Measurements from ENCODE around the gene SMIM10L2A. TPM values are rescaled to one million over a fixed set of nuclear protein-coding genes. Genes with fewer than 3 reads are reported as not detected.
"Not testable (repeated sequence)": the region's sequence is repeated elsewhere in the genome, so short reads cannot be mapped to it uniquely, and the experiment has no call there.

The SMIM10L2A gene
- total RNA-seq, 1 donor from 2014 or later: 0.21 TPM

DNA sequence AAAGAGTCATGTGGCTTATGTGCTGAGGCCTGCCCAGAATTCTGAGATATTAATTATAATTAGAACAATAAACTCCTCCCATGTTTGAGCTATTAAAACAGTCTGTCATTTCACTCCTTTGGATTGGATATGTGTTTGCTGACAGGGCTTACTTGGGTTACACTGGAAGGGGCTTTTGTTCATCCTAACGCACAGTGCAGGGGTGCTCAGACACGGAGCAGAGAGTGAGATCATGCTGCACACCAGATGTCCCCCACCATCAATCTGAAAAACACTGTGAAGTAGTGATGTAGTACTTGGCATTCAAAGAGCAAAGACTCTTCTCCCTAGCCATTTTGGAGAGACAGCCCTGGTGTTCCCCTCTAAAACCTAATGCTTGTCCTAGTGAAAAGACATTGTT is 24.1 kb upstream of the SMIM10L2A start:
- Mint-ChIP-seq H3K27me3 (ENCODE audit: low read depth) (no peaks in the 10 kb centered on the region), H3K4me1 (ENCODE audit: low read depth) (peaks cover 1% of the 10 kb centered on the region), H3K9me3 (no peaks in the 10 kb centered on the region), H3K27ac (no peak overlapping the region), H3K36me3 (ENCODE audit: low read depth) (no peaks in the 10 kb centered on the region), H3K4me3 (ENCODE audit: low read depth) (no peak overlapping the region)
- no peak for DNase-seq (ENCODE audit: low spot score)
- intact Hi-C loops (cut with micrococcal nuclease): no loop called here

DNA sequence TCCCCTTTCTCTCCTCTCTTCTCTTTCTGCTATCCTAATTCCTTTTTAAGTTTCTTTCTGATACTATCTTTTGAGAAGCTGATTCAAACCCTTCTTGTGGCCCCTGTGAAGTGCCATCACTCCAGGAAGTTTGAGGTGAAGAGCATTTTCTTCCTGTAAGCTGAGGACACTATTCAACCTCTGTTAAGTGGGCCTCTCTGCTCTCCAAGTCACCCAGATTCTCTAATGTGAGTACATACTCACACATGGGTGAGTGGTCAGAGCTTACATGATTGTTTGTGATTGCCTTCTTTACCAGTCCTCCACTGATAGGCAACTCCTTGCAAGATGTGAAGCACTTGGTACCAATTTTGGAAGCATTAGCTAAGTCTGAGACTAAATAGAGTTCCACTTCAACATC is 18.4 kb upstream of the SMIM10L2A start:
- Mint-ChIP-seq H3K9me3 (no peaks in the 10 kb centered on the region), H3K36me3 (ENCODE audit: low read depth) (no peaks in the 10 kb centered on the region), H3K4me1 (ENCODE audit: low read depth) (peaks cover 12% of the 10 kb centered on the region), H3K27me3 (ENCODE audit: low read depth) (peaks cover 7% of the 10 kb centered on the region), H3K4me3 (ENCODE audit: low read depth) (peak overlapping the region; percentile 41), H3K27ac (no peak overlapping the region)
- intact Hi-C loops (cut with micrococcal nuclease): no loop called here
- DNase-seq (ENCODE audit: low spot score): no peak

DNA sequence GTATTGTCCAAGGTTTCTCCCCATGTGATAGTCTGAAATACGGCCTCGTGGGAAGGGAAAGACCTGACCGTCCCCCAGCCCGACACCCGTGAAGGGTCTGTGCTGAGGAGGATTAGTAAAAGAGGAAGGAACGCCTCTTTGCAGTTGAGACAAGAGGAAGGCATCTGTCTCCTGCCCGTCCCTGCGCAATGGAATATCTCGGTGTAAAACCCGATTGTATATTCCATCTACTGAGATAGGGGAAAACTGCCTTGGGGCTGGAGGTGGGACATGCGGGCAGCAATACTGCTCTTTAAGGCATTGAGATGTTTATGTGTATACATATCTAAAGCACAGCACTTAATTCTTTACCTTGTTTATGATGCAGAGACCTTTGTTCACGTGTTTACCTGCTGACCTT is 15.3 kb upstream of the SMIM10L2A start:
- H3K36me3 Mint-ChIP-seq (ENCODE audit: low read depth); H3K27ac Mint-ChIP-seq; DNase-seq (ENCODE audit: low spot score); H3K4me3 Mint-ChIP-seq (ENCODE audit: low read depth); H3K9me3 Mint-ChIP-seq; intact Hi-C loops (cut with micrococcal nuclease): not testable (repeated sequence)
- Mint-ChIP-seq H3K27me3 (ENCODE audit: low read depth) (peaks cover 11% of the 10 kb centered on the region), H3K4me1 (ENCODE audit: low read depth) (peaks cover 22% of the 10 kb centered on the region)

DNA sequence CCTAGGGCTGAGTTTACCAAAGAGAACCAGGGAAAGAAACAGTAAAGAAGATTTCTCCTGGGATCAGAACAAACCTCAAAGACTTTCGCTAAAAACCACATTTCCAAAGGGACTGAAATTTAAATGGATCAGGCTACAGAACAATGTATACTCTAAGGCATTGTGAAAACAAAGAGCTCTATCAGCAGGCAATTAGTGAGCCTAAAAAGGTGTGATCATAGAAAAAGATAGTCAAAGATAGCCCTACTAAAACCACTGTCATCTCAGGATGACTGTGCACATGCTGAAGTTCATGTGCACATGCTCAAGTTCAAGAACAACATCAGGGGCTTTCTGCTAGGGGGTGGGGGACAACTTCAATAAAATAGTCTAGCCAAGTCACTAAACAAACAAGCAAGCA is 12.9 kb upstream of the SMIM10L2A start:
- Mint-ChIP-seq H3K27ac (no peak overlapping the region), H3K4me1 (ENCODE audit: low read depth) (peaks cover 11% of the 10 kb centered on the region), H3K27me3 (ENCODE audit: low read depth) (peaks cover 13% of the 10 kb centered on the region), H3K36me3 (ENCODE audit: low read depth) (no peaks in the 10 kb centered on the region), H3K9me3 (no peaks in the 10 kb centered on the region), H3K4me3 (ENCODE audit: low read depth) (no peak overlapping the region)
- intact Hi-C loops (cut with micrococcal nuclease): no loop called here
- DNase-seq (ENCODE audit: low spot score): no peak

DNA sequence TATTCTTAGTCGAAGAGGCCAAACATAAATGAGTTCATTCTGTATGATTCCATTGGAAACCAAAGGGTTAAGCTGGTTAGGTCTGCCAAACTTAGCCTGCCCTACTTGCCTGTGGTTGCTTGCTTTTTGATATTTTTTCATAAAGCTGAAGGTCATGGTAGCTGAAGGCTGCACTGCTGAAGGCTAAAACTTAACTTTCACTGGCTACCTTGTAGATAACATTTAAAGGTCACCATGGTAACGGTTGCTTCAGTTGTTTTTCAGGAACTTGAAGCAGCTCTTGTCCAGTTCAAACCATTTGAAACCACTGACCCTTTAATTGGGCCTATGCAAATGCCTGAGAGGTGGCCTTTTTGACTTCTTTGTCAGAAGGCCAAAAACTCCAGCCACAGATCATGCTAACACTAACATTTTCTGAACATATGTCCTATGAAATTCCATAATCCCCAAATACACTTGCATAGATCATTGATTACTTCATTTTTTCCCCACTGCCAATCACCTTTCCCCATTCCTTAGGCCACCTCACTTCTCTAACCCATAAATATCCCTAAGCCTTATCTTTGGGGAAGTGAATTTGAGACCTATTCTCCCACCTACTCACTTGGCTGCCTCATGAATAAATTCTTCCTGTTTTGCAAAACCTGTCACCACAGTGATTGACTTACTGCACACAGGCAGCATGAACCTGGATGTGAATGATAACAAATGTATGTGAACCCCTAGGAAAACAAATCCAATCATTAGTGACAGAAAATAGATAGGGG is 10.7 kb upstream of the SMIM10L2A start:
- no peaks in the 10 kb centered on the region for H3K36me3 Mint-ChIP-seq (ENCODE audit: low read depth)

DNA sequence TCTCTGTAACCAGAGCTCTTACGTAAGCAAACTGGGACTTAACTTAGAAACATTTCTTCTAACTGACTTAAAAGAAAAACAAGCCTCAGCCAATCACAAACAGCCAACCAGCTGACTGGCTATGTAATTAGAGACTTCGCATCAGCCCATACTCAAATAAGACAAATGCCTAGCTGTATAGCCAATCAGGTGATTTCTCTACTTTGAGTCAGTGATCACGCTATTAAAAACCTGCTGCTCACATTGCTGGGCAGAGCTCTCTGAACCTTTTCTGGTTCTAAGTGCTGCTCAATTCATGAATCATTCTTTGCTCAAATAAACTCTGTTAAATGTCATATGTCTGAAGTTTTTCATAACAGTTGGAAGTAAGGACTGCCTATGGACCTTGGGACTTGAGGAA is 9.9 kb upstream of the SMIM10L2A start:
- H3K27ac Mint-ChIP-seq: no peak overlapping the region
- H3K9me3 Mint-ChIP-seq: no peaks in the 10 kb centered on the region
- no peaks in the 10 kb centered on the region for H3K36me3 Mint-ChIP-seq (ENCODE audit: low read depth)
- DNase-seq (ENCODE audit: low spot score): no peak
- no peak overlapping the region for H3K4me3 Mint-ChIP-seq (ENCODE audit: low read depth)
- peaks cover 13% of the 10 kb centered on the region for H3K27me3 Mint-ChIP-seq (ENCODE audit: low read depth)
- peaks cover 11% of the 10 kb centered on the region for H3K4me1 Mint-ChIP-seq (ENCODE audit: low read depth)
- intact Hi-C loops (cut with micrococcal nuclease): no loop called here

More for the DNA sequence above, 10.7 kb upstream of the SMIM10L2A start:
- no peak for DNase-seq (ENCODE audit: low spot score)
- intact Hi-C loops (cut with micrococcal nuclease): no loop called here
- H3K9me3 Mint-ChIP-seq: no peaks in the 10 kb centered on the region
- peaks cover 11% of the 10 kb centered on the region for H3K4me1 Mint-ChIP-seq (ENCODE audit: low read depth)
- H3K27me3 Mint-ChIP-seq (ENCODE audit: low read depth): peaks cover 13% of the 10 kb centered on the region
- H3K4me3 Mint-ChIP-seq (ENCODE audit: low read depth): no peak overlapping the region
- no peak overlapping the region for H3K27ac Mint-ChIP-seq

DNA sequence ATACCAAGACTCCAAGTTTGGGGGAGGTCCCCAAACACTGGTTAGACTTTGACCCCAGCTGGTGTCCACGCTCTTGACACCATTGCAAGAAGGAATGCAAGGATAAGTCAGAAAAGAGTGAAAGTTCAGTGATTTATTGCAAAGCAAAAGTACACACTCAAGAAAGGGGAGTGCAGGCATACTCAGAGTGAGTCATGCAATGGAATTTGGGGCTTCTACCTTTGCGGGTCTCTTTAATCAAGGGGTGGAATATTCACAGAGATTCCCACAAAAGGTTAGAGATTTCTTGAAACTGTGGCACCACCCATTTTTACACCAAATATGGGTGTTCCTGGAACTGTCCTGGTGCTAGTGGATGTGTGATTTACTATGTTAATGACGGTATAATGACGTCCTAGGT is 5.2 kb upstream of the SMIM10L2A start:
- Mint-ChIP-seq H3K4me1 (ENCODE audit: low read depth) (peaks cover under 1% of the 10 kb centered on the region), H3K9me3 (no peaks in the 10 kb centered on the region), H3K4me3 (ENCODE audit: low read depth) (no peak overlapping the region), H3K36me3 (ENCODE audit: low read depth) (no peaks in the 10 kb centered on the region), H3K27me3 (ENCODE audit: low read depth) (peaks cover 16% of the 10 kb centered on the region), H3K27ac (no peak overlapping the region)
- intact Hi-C loops (cut with micrococcal nuclease): no loop called here
- no peak for DNase-seq (ENCODE audit: low spot score)

DNA sequence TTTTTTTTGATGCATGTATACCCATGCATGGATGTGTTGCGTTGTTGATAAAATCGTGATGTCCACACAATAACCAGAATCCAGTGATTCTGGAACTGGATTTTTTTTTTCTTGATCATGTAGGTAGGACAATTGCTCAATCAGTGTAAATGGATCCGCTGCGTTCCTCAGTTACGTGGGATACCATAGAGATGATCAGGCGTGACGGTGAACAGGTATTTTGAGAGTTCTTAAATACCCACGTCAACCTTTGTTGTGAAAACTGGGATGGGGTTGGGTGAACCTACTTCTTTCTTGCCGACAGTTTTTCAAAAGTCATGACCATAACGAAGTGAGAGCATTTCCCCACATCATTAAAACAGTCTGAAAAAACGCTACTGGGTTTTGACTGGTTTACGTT is 913 bp upstream of the SMIM10L2A start:
- H3K27ac Mint-ChIP-seq: no peak overlapping the region
- no peaks in the 10 kb centered on the region for H3K9me3 Mint-ChIP-seq
- H3K27me3 Mint-ChIP-seq (ENCODE audit: low read depth): peaks cover 22% of the 10 kb centered on the region
- DNase-seq (ENCODE audit: low spot score): no peak
- no peaks in the 10 kb centered on the region for H3K36me3 Mint-ChIP-seq (ENCODE audit: low read depth)
- H3K4me3 Mint-ChIP-seq (ENCODE audit: low read depth): peak overlapping the region; percentile 18
- no peaks in the 10 kb centered on the region for H3K4me1 Mint-ChIP-seq (ENCODE audit: low read depth)
- intact Hi-C loops (cut with micrococcal nuclease): loop anchor here (5.0 kb wide), 2 partner anchors 39 to 124 kb away; no protein-coding TSS in a partner anchor

DNA sequence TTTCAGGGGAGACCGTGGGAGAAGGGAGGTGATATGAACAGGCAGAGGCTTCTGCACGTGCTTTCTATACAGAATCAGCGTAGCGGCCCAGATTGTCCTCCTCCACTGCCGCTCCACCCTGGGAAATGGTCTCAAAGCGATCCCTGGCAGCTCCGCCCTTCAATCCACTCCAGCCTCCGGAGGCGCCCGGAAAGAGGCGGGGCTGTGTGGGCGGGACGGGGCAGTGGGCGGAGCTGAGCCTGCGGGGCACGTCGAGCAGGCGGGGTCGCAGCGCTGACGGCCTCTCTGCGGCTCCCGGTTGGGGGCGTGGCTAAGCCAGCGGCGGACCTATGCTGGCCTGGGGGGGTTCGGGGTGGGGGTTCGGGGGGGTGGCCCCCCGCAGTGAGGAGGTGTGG is 210 bp upstream of the SMIM10L2A start:
- Mint-ChIP-seq H3K27ac (no peak overlapping the region), H3K9me3 (no peaks in the 10 kb centered on the region), H3K36me3 (ENCODE audit: low read depth) (no peaks in the 10 kb centered on the region), H3K4me3 (ENCODE audit: low read depth) (peak overlapping the region; percentile 18), H3K4me1 (ENCODE audit: low read depth) (no peaks in the 10 kb centered on the region), H3K27me3 (ENCODE audit: low read depth) (peaks cover 22% of the 10 kb centered on the region)
- intact Hi-C loops (cut with micrococcal nuclease): loop anchor here (5.0 kb wide), 2 partner anchors 39 to 124 kb away; no protein-coding TSS in a partner anchor
- peak; percentile 81 for DNase-seq (ENCODE audit: low spot score)

DNA sequence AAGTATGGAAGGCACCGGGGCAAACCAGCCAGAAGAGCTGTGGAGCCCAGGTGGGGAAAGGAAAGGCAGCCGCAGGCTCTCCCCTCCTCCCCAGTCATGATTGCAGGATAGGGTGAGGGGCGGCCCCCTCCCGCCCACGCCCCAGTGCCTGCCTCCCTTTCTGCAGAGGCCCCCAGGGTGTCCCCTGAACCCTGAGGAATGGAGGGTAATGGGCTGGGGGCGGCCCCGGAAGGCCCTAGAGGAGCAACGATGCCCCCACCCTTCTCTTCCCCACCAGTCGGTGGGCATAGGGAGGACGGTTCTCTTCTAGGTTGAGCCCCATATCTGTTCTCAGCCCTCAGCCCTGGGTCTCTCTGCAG is 1.0 kb downstream of the SMIM10L2A start:
- not testable (repeated sequence) for H3K36me3 Mint-ChIP-seq (ENCODE audit: low read depth); DNase-seq (ENCODE audit: low spot score); H3K4me1 Mint-ChIP-seq (ENCODE audit: low read depth); H3K9me3 Mint-ChIP-seq; H3K27ac Mint-ChIP-seq
- intact Hi-C loops (cut with micrococcal nuclease): loop anchor here (5.0 kb wide), 2 partner anchors 40 to 125 kb away; no protein-coding TSS in a partner anchor
- peak overlapping the region; percentile 30 for H3K4me3 Mint-ChIP-seq (ENCODE audit: low read depth)
- H3K27me3 Mint-ChIP-seq (ENCODE audit: low read depth): peaks cover 22% of the 10 kb centered on the region

DNA sequence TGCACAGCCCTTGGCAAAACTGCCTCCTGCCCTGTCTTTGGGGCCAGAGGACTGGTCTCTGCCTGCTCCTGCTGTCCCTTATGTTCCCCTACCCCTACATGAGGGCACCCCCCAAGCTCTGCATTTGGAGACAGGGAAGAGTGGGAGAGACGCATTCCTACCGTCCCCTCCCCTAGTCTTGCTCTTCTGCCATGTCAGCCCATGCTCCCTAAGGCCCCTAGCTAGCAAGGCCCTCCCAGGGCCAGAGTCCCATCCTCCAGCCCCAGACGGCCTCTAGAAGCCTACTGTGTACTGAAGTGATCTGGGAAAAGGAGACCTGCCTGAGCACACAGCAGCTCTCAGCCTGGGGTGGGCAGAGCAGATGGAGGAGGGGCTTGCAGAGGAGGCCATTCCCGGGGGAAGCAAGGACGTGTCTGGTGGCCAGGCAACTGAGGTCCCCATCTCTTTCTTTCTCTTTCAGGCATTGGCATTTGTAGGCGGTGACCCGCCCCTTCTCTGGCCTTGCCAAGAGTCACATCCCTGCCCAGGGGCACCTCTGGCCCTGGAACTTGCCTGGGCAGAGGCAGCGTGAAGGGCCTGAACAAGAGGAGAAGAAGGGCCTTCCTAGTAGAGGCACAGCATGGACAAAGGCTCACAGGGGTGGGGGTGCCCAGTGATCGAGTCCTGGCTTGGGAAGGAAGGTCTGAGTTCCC is 1.6 kb downstream of the SMIM10L2A start:
- peak overlapping the region; percentile 30 for H3K4me3 Mint-ChIP-seq (ENCODE audit: low read depth)
- H3K9me3 Mint-ChIP-seq; H3K4me1 Mint-ChIP-seq (ENCODE audit: low read depth); H3K36me3 Mint-ChIP-seq (ENCODE audit: low read depth); DNase-seq (ENCODE audit: low spot score); H3K27ac Mint-ChIP-seq: not testable (repeated sequence)
- intact Hi-C loops (cut with micrococcal nuclease): loop anchor here (5.0 kb wide), 2 partner anchors 41 to 126 kb away; no protein-coding TSS in a partner anchor
- H3K27me3 Mint-ChIP-seq (ENCODE audit: low read depth): peaks cover 17% of the 10 kb centered on the region

DNA sequence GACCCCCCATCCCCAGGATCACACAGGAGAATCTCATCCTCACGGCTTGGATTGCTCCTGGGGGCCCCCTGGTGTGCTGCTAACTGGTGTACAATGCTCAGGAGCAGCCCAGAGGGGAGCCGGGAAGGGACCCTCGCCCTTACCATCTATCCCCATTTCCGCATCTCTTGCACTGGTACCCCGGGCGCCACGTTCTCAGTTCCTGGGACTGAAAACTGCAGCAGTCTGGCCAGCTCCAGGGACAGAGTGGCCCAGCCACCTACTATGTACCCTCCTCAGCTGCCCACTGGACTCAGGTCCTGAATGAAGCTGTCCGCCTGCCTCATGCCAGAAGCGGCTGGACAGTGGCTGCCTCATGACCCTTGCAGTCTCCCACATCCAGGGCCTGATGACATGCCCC is 2.7 kb downstream of the SMIM10L2A start:
- no peak overlapping the region for H3K27ac Mint-ChIP-seq
- H3K4me3 Mint-ChIP-seq (ENCODE audit: low read depth): no peak overlapping the region
- intact Hi-C loops (cut with micrococcal nuclease): loop anchor here (5.0 kb wide), 2 partner anchors 42 to 127 kb away; no protein-coding TSS in a partner anchor
- DNase-seq (ENCODE audit: low spot score): no peak
- no peaks in the 10 kb centered on the region for H3K36me3 Mint-ChIP-seq (ENCODE audit: low read depth)
- no peaks in the 10 kb centered on the region for H3K9me3 Mint-ChIP-seq
- H3K27me3 Mint-ChIP-seq (ENCODE audit: low read depth): peaks cover 22% of the 10 kb centered on the region
- H3K4me1 Mint-ChIP-seq (ENCODE audit: low read depth): no peaks in the 10 kb centered on the region
